Gastroesophageal sphincter (tissue), 3 donors: ENCODE results near the gene TSPAN19.

Experiments used
- POLR2A ChIP-seq, 2 donors: fragments of 450-650 bp; IDR thresholded peaks; one replicate each; pipeline ENCODE4 v1.6.1; 2017; ENCODE audit warnings: antibody characterized with exemption in 2 of 2, mild to moderate bottlenecking in 2 of 2, moderate library complexity in 1 of 2
- TF ChIP-seq, protein P1 (sequence below), 4 experiments: fragments of 200-600 bp in 2 of 4; fragments of 450-650 bp in 2 of 4; sonication (generic) in 1 of 4; IDR thresholded peaks; one replicate each; pipeline ENCODE4 v1.5.1; 2017 to 2019; ENCODE audit warnings: antibody characterized with exemption in 4 of 4, mild to moderate bottlenecking in 2 of 4, moderate library complexity in 2 of 4

DNA sequence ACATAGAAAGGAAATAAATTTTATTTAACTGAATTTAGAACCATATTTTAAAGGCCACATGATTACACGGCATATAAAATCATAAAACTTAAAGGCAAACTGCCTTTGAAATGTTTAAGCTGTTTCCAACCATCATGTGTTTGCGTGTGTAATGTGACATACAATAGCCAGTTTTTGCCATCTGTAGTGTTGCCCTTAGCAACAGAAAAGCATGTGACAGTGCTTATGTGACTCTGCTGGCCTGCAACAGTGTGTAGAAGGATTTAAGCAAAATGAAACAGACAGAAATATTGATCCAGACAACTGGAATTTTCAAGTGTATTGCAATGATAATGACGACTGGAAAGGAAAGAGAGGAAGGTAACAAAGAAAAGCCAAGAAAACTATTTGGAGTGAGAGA, 49.5 kb downstream of the TSPAN19 start:
- TF ChIP-seq POLR2A (IDR thresholded peaks at IDR 0.05) = no peak
- TF ChIP-seq, protein P1, sequence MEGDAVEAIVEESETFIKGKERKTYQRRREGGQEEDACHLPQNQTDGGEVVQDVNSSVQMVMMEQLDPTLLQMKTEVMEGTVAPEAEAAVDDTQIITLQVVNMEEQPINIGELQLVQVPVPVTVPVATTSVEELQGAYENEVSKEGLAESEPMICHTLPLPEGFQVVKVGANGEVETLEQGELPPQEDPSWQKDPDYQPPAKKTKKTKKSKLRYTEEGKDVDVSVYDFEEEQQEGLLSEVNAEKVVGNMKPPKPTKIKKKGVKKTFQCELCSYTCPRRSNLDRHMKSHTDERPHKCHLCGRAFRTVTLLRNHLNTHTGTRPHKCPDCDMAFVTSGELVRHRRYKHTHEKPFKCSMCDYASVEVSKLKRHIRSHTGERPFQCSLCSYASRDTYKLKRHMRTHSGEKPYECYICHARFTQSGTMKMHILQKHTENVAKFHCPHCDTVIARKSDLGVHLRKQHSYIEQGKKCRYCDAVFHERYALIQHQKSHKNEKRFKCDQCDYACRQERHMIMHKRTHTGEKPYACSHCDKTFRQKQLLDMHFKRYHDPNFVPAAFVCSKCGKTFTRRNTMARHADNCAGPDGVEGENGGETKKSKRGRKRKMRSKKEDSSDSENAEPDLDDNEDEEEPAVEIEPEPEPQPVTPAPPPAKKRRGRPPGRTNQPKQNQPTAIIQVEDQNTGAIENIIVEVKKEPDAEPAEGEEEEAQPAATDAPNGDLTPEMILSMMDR (IDR thresholded peaks at IDR 0.05) = no peak
